Measurements from ENCODE around the gene PLEKHA4.

GRCh38 chr19:48918071-48918470, 49.7 kb upstream of the PLEKHA4 start:
- TF ChIP-seq POLR2A (IDR thresholded peaks at IDR 0.05) (no peak), POLR2AphosphoS5 (IDR thresholded peaks at IDR 0.05) (no peak), CTCF (IDR thresholded peaks at IDR 0.05) (no peak)
